NCI-H146 treated with DMSO at 0.1 percent for 48 hours (cell line): Measurements from ENCODE around the gene ZNF407.
"Not testable (repeated sequence)": the region's sequence is repeated elsewhere in the genome, so short reads cannot be mapped to it uniquely, and the experiment has no call there.

ENCODE experiments used
- DNase-seq: peaks from one replicate; lab custom pipeline; 2025; ENCODE audit not compliant: unreplicated experiment; lab: John Stamatoyannopoulos, UW

Gene ZNF407

GRCh38 chr18:75087119-75088020 is 489.7 kb downstream of the ZNF407 start:
- no peak for DNase-seq

DNA sequence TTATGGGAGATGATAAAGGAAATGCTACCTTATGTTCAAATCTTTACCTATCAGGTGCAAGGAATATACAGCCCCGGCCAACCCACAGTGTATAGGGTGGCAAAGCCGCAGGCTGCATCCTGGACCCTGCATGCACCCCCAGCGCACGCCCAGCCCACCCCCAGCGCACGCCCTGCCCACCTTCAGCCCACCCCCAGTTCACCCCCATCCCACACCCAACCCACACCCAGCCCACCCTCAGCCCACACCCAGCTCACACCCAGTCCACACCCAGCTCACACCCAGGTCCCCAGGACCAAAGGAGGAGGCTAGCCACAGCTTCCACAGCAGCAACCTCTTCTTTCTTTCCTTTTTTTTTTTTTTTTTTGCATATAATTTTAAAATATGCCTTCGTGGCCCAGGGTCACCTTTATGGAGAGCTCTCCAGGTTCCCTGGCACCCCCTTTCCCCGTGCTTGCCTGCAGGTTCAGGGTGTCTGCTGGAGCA is 490.4 kb downstream of the ZNF407 start:
- DNase-seq: no peak

GRCh38 chr18:75088622-75089211 is 491.0 kb downstream of the ZNF407 start:
- no peak for DNase-seq

DNA sequence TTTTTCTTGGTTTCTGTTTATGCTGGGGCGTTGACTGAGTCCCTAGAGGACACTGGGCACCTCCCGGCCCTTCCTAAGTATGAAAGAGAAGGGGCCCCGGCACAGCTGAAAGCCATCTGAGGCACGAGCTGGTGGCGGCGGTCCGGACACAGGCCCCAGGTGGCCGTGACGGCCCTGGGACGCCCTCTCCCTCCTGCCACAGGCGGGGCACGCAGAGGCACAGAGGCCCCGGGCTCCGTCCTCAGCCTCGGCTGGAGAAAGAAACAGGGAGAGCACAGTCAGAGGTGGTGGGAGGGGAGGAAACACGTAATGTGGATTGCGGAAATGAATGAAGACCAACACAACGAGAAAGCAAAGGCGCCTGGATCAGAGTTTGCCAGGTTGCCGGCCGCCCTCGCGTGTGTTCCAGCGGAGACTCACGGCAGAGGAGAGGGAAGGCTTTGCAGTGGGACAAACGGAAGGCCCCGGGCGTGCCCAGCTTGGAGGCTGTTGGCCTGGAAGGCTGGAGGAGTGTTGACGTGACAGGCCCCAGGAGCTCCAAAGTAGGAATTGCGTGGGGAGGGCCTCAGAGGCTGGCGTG is 492.2 kb downstream of the ZNF407 start:
- DNase-seq: no peak

- DNase-seq: no peak
Measured at GRCh38 chr18:75090336-75090735, 492.7 kb downstream of the ZNF407 start.

GRCh38 chr18:75097491-75098225 is 500.0 kb downstream of the ZNF407 start:
- no peak for DNase-seq

- no peak for DNase-seq
Measured at GRCh38 chr18:75100832-75101630, 503.4 kb downstream of the ZNF407 start.

DNA sequence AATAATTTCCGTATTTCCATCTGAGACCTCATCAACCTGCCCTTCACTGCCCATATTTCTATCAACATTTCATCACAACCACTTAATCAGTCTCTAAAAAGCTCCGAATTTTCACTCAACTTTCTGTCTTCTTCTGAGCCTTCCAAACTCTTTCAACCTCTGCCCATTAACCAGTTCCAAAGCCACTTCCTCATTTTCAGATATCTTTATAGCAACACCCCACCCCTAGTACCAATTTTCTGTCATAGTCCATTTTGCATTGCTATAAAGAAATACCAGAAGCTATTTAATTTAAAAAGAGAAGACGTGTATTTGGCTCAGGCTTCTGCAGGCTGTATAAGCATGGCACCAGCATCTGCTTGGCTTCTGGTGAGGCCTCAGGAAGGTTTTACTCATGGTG is 504.2 kb downstream of the ZNF407 start:
- DNase-seq: no peak

GRCh38 chr18:75104029-75104428 is 506.4 kb downstream of the ZNF407 start:
- DNase-seq: not testable (repeated sequence)

DNA sequence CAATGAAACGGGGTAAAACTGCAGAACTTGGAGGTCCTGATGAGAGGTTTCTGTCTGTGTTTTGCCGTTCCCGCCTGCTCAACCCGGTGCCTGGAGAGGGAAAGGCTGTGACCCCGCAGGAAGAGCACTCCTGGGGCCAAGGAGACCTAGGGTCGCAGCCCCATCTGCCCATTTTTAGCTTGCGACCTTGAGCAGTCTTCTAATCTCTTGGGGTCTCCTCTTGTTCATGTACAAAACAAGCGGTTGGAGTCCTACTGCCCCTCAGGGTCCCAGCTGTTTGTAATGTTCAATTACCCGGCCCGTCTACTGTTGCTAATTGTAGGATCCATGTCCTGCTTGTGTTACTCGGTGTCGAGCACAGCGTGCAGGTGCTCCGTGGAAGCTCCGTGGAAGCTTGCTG is 506.8 kb downstream of the ZNF407 start:
- DNase-seq: no peak

- DNase-seq: no peak
Measured at GRCh38 chr18:75105551-75106254, 508.0 kb downstream of the ZNF407 start.

DNA sequence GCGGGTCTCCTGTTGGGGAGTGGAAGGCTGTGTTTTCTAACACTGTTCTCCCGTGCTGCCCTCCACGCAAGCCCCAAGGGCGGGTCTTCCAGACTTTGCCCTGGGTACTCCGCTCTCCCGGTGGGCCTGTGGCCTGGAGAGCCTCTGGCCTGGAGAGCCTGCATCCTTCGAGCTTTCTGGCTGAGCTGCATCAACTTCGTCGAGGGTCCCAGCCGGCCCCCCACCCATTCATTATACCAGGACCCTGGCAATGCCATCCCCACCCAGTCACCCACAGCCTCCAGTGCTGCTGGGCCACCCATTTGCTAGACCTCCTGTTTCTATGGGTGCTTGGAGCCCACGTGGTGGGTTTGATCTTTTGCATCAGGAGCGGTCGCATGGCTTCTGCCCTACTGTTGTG is 509.1 kb downstream of the ZNF407 start:
- no peak for DNase-seq

DNA sequence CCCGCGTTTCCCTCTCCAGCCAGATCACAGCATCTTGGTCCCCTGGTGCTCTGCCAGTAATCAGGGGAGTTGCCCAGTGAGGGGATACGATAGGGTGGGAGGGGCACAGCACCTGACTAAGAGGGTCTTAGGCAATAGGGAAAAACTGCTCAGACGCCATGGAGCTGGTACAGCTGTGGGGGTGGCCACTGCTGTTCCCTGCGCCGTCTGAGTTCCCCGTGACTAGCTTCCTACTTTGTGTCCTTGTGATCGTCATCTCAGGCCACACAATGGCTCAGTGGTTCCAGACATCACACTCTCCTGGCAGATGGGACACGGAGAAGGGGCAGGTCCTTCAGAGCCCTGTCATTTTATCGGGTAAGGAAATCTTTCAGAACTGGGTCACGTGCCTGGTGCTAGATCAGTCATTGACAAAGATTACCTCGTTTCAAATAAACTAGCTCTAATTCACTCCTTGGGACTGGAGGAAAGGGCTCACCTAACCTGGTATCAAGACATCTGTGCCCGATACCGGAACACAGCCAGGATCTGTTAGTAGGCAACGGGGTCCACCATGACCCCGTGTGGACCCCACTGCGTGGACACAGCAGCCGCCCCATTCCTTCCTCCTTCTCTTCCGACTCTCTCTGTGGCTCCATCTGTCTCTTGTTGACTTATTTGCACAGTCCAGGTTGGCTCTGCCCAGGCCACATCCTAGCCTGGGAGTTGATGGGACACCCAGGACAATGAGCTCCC is 509.7 kb downstream of the ZNF407 start:
- DNase-seq: no peak

GRCh38 chr18:75107931-75108276 is 510.2 kb downstream of the ZNF407 start:
- no peak for DNase-seq

GRCh38 chr18:75108579-75109318 is 511.1 kb downstream of the ZNF407 start:
- DNase-seq: no peak

DNA sequence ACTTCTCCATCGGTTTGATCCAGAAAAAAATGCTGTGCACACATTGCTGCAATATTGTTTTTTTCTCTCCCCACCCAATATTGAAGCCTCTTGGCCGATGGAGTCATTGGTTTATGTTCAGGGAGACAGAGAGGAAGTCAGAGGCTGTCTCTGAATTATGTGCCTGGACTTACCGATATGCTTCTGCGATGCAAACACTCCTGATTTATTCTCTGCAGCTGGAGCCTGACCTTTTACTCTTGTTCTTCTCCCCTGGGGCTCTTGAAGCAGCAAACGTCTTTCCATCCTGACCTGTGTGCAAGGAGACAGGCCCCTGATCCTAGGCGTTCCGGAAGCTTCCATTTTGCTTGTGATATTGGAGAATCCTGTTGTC is 511.6 kb downstream of the ZNF407 start:
- no peak for DNase-seq

DNA sequence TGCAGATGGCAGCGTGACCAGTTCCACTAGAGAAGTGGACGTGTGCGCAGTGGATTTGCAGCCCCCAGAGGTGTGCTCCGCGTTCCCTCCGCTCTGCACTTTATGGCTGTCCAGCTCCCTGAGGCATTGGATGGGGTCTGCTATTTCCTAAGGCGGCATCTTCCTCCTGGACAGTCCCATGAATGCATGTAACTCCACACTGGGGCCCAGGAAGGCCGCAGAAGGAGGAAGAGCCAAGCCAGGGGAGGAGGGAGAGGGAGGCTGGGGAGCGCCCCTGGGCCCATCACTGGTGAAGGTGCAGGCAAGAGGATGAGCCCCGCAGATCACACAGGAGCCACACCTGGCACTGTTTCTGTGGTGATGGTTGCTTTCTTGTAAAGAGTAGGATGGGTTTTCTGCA is 512.1 kb downstream of the ZNF407 start:
- no peak for DNase-seq

DNA sequence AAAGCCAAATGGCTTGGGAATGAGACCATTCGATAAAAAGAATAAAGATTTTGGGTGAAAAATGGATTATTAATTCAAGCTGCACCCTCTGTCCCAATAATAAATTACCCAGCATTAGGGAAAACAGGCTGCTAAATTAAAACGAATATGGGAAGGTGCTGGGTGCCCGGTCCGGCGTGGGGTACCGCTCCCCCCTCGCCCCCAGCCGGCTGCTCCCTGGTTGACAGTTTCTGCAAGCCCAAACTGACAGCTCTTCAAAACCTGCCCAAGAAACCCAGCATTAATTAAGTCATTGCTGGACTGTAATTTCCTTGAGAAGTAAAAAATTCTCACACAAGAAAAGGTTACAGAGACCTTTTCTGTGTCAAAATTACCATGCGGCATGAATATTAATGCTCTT is 512.6 kb downstream of the ZNF407 start:
- DNase-seq: no peak
